ENCODE measurements around the gene GATC. TPM values are rescaled to one million over a fixed set of nuclear protein-coding genes. Genes with fewer than 3 reads are reported as not detected.

GATC gene
- total and polyA plus RNA-seq, 2 donors (not counting 1 experiment from before 2014, with no cell fraction given) = 15.0 to 26.0 TPM

- no peak overlapping the region for H3K27ac Mint-ChIP-seq
Measured at GRCh38 chr12:120429368-120429767, 16.9 kb upstream of the GATC start.

More at GRCh38 chr12:120429368-120429767, 16.9 kb upstream of the GATC start:
- ChIA-PET CTCF (interaction anchor here (0.7 to 2.3 kb wide), 14 partner anchors 12 to 201 kb away, joined by 3 to 10 read pairs (median 4); partner anchors contain the start of gene SIRT4), POLR2A (interaction anchor here (0.6 to 0.8 kb wide), 4 partner anchors 11 to 518 kb away, joined by 3 to 8 read pairs (median 4); no protein-coding TSS in a partner anchor)
- no peaks in the 10 kb centered on the region for H3K79me2 ChIP-seq (ENCODE audit: control insufficient read depth, insufficient read depth, low read length)
- no peak overlapping the region for H3K27ac ChIP-seq (ENCODE audit: low read length in 2 of 2)
- no peak overlapping the region for H3K4me3 Mint-ChIP-seq
- DNase-seq = no peak
- H3K4me2 ChIP-seq (replicated peaks; ENCODE audit: low read depth, low read length, poor library complexity, severe bottlenecking) = no peak overlapping the region
- H4K20me1 ChIP-seq (ENCODE audit: control insufficient read depth, insufficient read depth, low read length, poor library complexity, severe bottlenecking) = no peaks in the 10 kb centered on the region
- no peaks in the 10 kb centered on the region for H3K4me1 Mint-ChIP-seq
- WGBS (ENCODE audit: insufficient coverage) = 87% methylated on average over 7 of the region's 7 CpGs
- intact Hi-C loops (cut with micrococcal nuclease) = no loop called here
- H3K9me3 ChIP-seq (ENCODE audit: control extremely low read depth in 1 of 3, control insufficient read depth in 2 of 3, insufficient read depth in 1 of 3, low read length in 2 of 3) = peaks cover 0 to 8% (median 2%) of the 10 kb centered on the region in 3 donors
- no peak for ATAC-seq (ENCODE audit: low read depth)
- H3K4me3 ChIP-seq (ENCODE audit: control extremely low read depth in 1 of 5, extremely low read depth in 1 of 5, insufficient read depth in 1 of 5, low read depth in 2 of 5, low read length in 4 of 5) = no peak overlapping the region
- no peak overlapping the region for H3K9ac ChIP-seq (ENCODE audit: low read length)
- peaks cover 0 to 16% (median 3%) of the 10 kb centered on the region in 4 experiments for H3K27me3 ChIP-seq (replicated peaks in 1 of 4; ENCODE audit: control extremely low read depth in 1 of 4, control insufficient read depth in 3 of 4, insufficient read depth in 4 of 4, low read length in 3 of 4)
- H2AFZ ChIP-seq (ENCODE audit: insufficient read depth, low read depth, low read length, poor library complexity, severe bottlenecking) = no peak overlapping the region
- TF ChIP-seq EZH2 (IDR thresholded peaks at IDR 0.05; ENCODE audit: borderline replicate concordance, insufficient read depth, low read depth, low read length, poor library complexity, severe bottlenecking) (no peak), CTCF (IDR thresholded peaks at IDR 0.05) (no peak)
- no peaks in the 10 kb centered on the region for H3K4me1 ChIP-seq (ENCODE audit: control insufficient read depth in 2 of 2, insufficient read depth in 2 of 2, low read length in 2 of 2)
- H3K27me3 Mint-ChIP-seq = peaks cover 22% of the 10 kb centered on the region
- no peaks in the 10 kb centered on the region for H3K36me3 ChIP-seq (replicated peaks in 1 of 2; ENCODE audit: control extremely low read depth in 1 of 2, control insufficient read depth in 1 of 2, extremely low read depth in 1 of 2, insufficient read depth in 2 of 2, low read length in 1 of 2)
- no peaks in the 10 kb centered on the region for H3K9me3 Mint-ChIP-seq (ENCODE audit: insufficient read depth)
